Measurements from ENCODE around the gene SRRM5.

GRCh38 chr19:43581467-43581866 is 30.4 kb upstream of the SRRM5 start:
- TF ChIP-seq, protein P1, sequence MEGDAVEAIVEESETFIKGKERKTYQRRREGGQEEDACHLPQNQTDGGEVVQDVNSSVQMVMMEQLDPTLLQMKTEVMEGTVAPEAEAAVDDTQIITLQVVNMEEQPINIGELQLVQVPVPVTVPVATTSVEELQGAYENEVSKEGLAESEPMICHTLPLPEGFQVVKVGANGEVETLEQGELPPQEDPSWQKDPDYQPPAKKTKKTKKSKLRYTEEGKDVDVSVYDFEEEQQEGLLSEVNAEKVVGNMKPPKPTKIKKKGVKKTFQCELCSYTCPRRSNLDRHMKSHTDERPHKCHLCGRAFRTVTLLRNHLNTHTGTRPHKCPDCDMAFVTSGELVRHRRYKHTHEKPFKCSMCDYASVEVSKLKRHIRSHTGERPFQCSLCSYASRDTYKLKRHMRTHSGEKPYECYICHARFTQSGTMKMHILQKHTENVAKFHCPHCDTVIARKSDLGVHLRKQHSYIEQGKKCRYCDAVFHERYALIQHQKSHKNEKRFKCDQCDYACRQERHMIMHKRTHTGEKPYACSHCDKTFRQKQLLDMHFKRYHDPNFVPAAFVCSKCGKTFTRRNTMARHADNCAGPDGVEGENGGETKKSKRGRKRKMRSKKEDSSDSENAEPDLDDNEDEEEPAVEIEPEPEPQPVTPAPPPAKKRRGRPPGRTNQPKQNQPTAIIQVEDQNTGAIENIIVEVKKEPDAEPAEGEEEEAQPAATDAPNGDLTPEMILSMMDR (IDR thresholded peaks at IDR 0.05): no peak
- no peak for TF ChIP-seq POLR2A (IDR thresholded peaks at IDR 0.05)

Data from vagina (tissue), 2 donors.